Epithelial cell of prostate (primary cell): Measurements from ENCODE around the gene NR2C1.
"Not testable (repeated sequence)": the region's sequence is repeated elsewhere in the genome, so short reads cannot be mapped to it uniquely, and the experiment has no call there.

Experiments
- DNase-seq: peaks from one replicate; pipeline ENCODE4 v3.0.0-alpha.2; 2011; ENCODE audit warnings: low read depth, low spot score
- H3K27ac ChIP-seq: fragments of 450-650 bp; 2 replicates; pipeline ENCODE4 v1.5.1; 2017; ENCODE audit warnings: mild to moderate bottlenecking

The NR2C1 gene

DNA sequence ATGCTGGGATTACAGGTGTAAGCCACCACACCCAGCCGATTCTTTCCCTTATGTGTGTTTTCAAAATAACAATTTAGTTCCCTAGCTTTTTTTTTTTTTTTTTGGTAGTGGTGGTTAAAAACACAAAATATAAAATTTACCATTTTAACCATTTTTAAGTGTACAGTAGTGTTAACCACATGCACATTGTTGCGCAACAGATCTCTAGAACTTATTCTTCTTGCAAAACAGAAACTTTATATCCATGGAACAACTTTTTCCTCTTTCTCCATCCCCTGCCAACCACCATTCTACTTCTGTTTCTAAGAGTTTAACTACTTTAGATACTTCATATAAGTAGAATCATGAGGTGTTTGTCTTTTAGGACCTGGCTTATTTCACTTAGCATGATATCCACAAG lies 68.8 kb downstream of the NR2C1 start:
- no peak overlapping the region for H3K27ac ChIP-seq
- DNase-seq = no peak

DNA sequence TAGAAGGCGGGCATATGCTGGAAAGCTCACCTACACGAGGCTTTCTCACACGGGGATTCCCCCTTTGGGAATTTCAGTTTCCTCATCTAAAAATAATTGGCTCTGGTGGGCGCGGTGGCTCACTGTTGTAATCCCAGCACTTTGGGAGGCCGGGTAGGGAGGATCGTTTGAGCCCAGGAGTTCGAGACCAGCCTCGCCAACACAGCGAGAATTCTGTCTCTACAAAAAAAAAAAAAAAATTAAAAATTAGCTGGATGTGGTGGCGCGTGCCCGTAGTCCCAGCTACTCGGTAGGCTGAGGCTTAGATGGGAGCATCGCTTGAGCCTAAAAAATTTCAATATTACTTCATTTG lies 69.5 kb downstream of the NR2C1 start:
- no peak for DNase-seq
- peak overlapping the region; percentile 71 for H3K27ac ChIP-seq

DNA sequence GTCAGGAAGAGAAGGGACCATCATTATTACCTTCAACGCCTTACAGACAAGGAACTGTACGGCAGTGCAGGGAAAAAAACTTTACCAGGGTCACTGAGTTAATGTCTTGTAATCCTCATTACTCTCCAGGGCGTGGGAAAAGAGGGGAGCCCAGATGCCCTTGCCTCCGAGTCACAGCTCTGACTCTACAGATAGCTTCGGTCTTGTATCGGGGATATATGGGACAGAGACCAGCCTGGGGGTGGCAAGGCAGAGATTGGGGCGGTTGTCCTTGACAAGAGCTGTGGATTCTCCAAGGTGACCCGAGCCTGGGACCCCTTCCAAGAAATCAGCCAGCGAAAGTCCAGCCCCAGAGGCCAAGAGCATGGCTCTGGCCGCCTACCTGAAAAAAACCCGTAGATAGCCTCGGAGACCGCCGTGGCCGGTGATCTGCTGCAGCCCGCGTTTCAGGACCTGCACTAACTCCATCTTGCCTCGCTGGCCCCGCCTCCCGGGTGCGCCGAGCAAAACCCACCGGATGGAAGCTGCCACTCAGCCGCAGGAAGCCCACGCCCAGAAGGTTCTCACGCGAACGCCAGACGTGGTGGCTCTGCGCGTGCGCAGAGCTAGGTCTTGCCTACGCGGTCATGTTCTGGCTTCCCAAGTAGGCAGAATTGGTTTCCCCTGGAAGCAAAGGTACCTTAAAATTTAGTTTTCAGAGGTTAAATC lies 70.1 kb downstream of the NR2C1 start, which contains the start of gene NDUFA12:
TSS of gene NDUFA12 (minus strand) at position 485 of the 708 bp plus-strand sequence. CDS start at position 468, 17 bp downstream.
- DNase-seq = peak; percentile 86
- H3K27ac ChIP-seq = peak within 1 kb of the TSS; percentile 71

DNA sequence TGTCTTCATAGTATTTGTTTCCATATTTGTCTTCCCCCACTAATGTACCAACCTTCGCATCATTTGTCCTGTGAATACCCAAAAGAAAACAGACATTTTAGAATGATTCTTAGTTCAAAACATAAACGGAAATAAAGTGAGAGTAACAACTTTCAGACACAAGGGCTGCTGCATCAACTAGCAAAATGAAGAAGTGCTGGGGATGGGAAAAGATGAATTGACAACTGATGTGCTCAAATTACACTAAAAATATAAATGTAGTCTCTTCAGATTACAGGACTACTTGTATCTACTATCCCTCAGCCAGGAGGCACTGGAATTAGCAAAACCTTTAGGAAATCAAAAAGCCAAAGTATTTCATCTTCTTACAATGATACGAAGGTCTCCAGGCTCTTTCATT lies 70.7 kb downstream of the NR2C1 start:
- no peak for DNase-seq
- peak overlapping the region; percentile 71 for H3K27ac ChIP-seq

DNA sequence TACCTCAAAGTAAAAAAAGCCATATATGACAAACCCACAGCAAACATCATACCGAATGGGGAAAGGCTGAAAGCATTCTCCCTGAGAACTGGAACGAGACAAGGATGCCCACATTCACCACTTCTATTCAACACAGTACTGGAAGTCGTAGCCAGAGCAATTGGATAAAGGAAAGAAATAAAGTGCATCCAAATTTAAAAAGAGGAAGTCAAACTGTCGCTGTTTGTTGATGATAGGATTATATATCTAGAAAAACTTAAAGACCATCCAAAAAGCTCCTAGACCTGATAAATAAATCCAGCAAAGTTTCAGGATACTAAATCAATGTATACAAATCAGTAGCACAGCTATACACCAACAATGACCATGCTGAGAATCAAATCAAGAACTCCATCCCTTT lies 75.1 kb downstream of the NR2C1 start:
- no peak for DNase-seq
- no peak overlapping the region for H3K27ac ChIP-seq

DNA sequence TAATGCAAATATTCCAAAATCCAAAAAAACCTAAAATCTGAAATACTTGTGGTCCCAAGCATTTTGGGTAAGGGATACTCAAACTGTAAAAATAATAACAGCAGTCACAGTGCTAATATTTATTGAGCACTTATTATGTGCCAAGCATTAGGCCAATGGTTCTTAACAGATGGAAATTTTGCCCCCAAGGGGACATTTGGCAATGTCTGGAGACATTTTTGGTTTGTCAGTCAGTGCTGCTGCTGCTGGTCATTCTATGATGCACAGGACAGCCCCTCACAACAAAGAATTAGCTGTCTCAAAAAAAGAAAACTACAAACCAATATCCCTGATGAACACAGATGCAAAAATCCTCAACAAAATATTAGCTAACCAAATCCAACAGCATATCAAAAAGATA lies 75.7 kb downstream of the NR2C1 start:
- DNase-seq = no peak
- H3K27ac ChIP-seq = no peak overlapping the region

DNA sequence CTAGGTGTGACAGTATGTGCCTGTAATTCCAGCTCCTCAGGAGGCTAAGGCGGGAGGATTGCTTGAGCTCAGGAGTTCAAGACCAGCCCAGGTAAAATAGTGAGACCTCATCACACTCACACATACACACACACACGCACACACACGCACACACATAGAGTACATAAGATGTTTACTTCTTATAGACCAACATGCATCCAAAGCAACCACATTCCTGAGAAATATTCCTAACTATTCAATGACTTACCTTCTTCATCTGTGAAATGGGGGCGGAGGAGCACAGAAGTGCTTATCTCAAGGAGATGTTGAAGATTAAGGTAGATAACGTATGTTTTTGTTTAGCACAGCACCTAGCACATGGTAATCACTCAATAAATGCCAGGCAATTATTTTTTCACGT lies 76.4 kb downstream of the NR2C1 start:
- no peak for DNase-seq
- no peak overlapping the region for H3K27ac ChIP-seq

DNA sequence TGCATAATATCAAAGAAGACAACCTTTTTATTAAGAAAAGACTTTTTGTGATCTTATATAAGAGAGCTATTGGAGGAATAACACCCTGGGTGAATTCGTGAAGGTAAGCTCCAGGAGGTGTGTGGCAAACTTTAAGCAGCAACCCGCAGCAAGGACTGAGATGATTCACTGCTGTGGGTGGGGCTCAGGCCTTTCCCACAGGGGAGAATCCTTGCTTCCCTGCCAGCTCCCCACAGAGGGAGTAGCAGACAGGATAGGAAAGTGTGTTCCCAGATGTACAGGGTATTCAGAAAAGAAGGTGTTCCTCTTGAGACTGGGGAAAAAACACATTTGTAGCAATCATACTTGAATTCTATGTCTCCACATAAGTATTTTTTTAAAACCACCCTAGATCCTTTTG lies 79.1 kb downstream of the NR2C1 start:
- H3K27ac ChIP-seq = peak overlapping the region; percentile 17
- DNase-seq = peak; percentile 44

DNA sequence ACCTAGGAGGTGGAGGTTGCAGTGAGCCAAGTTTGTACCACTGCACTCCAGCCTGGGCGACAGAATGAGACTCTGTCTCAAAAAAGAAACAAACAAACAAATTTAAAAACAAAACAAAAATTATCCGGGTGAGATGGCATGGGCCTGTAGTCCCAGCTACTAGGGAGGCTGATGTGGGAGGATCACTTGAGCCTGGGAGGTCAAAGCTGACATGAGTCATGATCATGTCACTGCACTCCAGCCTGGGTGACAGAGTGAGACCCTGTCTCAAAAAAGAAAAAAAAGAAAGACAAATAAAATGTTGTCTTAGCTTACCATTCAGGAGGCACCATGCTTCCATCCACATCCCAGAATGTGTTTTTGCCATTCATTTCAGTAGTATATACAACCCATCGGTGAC lies 79.6 kb downstream of the NR2C1 start:
- DNase-seq = not testable (repeated sequence)
- H3K27ac ChIP-seq = peak overlapping the region; percentile 17

DNA sequence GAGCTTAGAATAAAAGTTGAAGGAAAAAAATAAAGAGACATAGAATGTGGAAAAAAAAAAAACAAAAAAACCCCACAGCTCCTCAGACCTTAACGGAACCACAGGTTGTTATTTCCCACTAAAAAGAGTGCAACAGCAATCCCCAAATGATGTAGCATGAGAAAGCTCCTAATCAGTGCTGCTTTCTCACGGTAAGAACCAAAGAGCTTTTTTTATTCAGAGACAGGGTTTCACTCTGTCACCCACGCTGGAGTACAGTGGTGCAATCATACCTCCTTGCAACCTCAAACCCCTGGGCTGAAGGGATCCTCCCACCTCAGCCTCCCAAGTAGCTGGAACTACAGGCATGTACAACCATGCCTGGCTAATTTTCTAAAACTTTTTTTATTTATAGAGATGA lies 83.2 kb downstream of the NR2C1 start:
- no peak for DNase-seq
- H3K27ac ChIP-seq = no peak overlapping the region

DNA sequence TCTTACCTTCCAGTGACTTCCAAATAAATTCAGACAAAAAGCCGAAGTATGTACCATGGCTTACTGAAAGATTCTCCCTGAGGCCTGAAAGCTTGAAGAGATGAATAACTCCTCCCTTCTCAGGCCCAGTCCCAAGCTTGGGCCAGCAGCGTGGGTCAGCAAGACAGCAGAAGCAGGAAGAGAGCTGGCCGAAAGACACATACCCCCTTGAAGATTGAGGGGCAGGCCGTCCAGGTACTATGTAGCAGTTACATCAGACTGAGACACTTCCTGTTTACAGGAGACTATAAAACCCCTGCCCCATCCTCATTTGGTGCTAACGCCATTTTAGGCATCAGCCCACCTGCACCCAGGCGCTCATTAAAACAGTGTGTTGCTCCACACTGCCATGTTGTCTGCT lies 84.9 kb downstream of the NR2C1 start:
- H3K27ac ChIP-seq = no peak overlapping the region
- no peak for DNase-seq

DNA sequence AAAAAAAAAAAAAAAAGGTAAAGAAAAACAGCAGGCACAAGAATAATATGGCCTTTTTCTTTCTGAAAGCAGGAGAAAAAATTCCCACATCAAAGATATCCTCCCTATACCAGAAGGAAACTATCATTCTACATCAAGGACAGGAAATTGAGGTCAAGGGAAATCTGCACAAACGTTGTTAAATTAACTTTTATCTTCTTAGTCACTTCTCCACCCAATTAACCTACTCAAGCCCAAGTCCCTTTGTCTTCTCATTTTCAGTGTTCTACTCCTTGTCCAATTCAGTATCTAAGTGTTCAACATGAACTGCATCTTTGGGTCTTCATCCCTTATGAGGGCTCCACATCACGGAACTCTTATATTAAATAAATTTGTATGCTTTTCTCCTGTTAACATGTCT lies 85.6 kb downstream of the NR2C1 start:
- no peak for DNase-seq
- no peak overlapping the region for H3K27ac ChIP-seq

DNA sequence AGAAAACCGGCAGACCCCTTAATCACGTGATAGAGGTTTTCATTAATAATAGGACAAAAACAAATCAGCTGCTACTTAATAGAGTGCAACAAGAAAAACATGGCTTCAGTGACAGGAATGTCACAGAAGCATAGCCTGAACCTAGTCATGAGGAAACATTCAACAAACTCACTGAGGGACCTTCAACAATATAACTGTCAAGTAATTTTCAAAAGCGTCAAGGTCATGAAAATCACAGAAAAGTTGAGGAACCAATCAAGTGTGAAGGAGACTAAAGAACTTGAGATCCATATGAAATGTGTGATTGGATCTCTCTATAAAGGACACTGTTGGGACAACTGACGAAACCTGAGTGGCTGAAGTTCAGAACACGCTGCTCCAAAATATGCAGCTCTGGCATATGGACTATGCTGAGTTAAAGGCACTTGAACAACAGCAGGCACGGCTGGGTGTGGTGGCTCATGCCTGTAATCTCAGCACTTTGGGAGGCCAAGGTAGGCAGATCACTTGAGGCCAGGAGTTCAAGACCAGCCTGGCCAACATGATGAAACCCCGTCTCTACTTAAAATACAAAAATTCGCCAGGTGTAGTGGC lies 86.2 kb downstream of the NR2C1 start:
- H3K27ac ChIP-seq = no peak overlapping the region
- DNase-seq = no peak

DNA sequence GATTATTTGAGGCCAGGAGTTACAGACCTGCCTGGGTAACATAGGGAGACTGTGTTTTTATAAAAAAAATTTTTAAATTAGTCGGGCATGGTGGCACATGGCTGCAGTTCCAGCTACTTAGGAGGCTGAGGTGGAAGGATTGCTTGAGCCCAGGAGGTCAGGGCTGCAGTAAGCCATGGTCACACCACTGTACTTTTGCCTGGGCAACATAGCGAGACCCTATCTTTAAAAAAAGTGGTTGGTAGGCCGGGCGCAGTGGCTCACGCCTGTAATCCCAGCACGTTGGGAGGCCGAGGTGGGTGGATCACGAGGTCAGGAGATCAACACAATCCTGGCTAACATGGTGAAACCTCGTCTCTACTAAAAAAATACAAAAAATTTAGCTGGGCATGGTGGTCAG lies 88.3 kb downstream of the NR2C1 start:
- not testable (repeated sequence) for DNase-seq
- peak overlapping the region; percentile 82 for H3K27ac ChIP-seq

DNA sequence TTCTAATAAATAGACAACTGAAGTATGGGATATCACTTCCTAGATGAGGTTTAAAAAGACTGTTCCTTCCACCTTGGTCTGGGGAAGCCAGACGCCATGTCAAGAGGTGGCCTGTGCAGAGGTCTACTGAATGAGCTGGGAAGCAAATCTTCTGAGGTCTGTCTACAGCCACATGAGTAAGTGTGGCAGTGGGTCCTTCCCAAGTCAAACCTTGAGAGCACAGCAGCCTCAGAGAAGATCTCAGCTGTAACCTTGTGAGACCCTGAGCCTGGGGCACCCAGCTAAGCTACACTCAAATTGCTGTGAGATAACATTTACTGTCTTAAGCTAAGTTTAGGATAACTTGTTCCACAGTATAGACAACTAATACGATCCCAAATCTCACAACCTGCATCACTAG lies 90.1 kb downstream of the NR2C1 start:
- H3K27ac ChIP-seq = peak overlapping the region; percentile 82
- no peak for DNase-seq

DNA sequence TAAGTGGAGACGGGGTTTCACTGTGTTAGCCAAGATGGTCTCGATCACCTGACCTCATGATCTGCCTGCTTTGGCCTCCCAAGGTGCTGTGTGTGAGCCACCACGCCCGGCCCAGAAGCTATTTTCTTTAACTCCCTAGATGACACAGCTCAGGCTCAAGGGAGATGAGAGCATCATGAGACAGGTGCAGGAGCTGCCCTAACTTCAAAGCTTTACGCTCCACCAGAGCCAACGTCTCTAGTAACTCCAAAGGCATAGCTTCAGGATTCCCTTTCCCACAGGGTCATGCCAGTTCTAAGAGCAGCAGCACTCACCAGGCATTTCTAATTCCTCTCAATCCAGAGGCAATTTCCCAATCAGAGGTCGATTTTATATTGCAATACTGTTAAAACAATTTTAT lies 91.0 kb downstream of the NR2C1 start:
- H3K27ac ChIP-seq = peak overlapping the region; percentile 82
- no peak for DNase-seq

DNA sequence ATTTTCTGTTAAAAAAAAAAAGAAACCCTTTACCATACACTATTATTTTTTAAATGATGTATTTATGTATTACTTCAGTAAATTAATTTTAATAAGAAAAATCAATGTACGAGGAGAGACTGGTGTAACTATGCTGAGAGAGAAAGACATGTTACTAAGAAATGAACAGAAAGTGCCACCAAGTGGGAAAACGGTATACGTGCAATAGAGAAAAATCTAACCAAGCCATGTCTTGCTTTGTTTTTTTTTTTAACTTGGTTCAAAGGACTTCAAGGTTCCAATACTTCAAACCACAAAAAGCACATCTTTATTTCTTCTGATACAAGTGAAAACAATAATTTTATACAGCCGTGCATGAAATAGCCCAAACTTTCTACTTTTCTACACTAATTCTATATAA lies 92.8 kb downstream of the NR2C1 start:
- DNase-seq = no peak
- H3K27ac ChIP-seq = no peak overlapping the region

DNA sequence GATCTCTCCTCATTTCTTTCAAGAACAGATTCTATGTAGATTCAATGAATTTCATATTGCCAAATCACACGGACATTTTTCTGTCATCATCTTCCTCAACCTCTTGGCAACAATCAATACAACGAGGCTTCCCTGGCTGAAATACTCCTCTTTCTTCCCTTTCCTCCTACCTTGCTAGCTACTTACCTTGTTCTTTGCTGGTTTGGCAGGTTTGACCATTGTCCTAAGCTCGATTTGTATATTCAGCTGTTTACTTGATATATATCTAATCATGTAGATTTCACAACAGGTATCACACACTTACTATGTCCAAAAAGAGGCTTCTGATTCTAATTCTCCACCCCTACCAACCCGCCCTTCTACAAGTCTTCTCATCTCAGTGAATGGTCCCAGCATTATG lies 93.5 kb downstream of the NR2C1 start:
- DNase-seq = no peak
- H3K27ac ChIP-seq = no peak overlapping the region

DNA sequence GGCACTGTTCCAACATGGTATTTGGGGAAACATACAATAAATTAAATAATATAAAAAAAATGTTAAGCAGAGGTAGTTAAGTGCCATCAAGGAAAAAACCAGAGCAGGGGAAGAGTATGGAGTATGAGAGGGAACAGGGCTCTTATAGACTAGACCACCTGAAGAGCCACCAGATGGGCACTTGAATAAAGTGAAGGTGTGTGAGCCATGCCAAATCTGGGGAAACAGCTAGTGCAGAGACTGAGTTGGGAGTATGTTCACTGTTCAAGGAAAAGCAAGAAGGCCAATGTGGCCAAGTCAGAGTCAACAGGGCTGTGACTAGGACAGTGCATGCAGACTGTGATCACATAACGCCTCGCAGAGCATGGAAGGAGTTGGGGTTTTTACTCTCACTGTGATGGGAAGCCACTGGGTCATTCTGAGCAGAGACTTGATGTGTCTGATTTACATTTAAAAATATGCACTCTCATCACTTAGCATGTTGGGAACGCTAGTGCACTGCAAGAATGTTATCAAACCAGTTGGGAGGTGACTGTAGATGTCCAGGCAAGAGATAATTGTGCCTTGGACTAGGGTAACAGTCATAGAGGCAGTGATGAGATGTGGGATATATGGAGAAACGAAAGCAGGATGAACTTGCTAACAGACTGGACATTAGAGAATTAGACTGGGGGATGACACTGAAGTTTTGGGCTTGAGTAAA lies 95.5 kb downstream of the NR2C1 start:
- DNase-seq = no peak
- H3K27ac ChIP-seq = no peak overlapping the region

DNA sequence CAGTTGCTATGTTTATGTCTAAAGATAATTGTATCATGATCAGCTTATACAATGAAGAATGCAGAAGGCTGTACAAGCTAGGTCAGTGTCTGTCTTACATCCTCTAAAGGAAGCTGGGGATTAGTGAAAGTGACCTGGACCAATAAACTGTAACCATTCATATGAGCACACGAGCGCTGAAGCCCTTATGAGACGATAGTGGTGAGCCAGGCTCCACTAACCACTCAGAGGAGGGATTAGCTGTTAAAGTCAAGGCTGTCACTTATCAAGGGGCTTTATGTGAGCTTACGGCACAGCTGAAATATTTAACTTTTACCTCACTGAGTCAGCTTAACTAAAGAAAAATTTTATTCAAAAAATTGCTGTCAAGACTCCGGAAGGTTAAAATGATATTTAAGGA lies 100.2 kb downstream of the NR2C1 start:
- no peak overlapping the region for H3K27ac ChIP-seq
- DNase-seq = no peak

DNA sequence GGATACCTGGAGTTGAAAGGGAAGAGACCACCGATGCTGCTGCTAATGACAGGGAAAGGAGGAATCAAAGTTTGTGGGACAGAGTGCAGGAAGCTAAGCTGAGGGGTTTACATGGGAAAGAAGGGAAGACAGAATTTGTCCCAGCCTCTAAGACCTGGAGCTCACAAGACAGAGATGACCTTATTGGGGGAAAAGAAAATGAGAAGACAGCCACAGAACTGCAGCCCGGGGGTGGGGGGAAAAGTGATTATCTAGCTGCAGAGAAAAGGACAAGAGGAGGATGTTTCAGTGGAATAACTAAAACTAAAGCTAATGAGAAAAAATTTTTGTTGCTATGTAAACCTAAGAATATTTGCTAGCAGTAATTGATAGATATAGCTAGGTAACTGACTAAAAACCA lies 100.6 kb downstream of the NR2C1 start:
- H3K27ac ChIP-seq = no peak overlapping the region

DNA sequence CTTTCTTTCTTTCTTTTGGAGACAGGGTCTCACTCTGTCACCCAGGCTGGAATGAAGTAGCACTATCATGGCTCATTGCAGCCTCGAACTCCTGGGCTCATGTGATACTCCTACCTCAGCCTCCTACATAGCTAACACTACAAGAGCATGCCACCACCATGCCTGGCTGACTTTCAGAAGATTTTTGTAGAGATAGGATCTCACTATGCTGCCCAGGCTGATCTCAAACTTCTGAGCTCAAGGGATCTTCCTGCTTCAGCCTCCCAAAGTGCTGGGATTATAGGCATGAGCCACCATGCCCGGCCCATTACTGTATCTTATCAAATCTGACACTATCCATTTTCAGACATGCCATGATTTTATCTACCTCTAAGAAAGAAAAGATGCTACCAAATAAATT lies 101.5 kb downstream of the NR2C1 start:
- no peak overlapping the region for H3K27ac ChIP-seq
- DNase-seq = no peak

More for the DNA sequence above, 100.6 kb downstream of the NR2C1 start:
- DNase-seq = no peak
